ENCODE results near the gene AP5B1.
A peak's percentile ranks its signal among the peaks of the same experiment; 100 is the strongest.

The AP5B1 gene

GRCh38 chr11:65788821-65789220, 8.0 kb upstream of the AP5B1 start:
- Histone ChIP-seq H3K36me3 (ENCODE audit: control insufficient read depth, low read depth, low read length) (no peaks in the 10 kb centered on the region), H3K9ac (ENCODE audit: low read length) (peak overlapping the region; percentile 2), H3K4me3 (ENCODE audit: low read length) (peak overlapping the region; percentile 68), H3K27ac (ENCODE audit: low read length) (no peak overlapping the region), H3K4me1 (ENCODE audit: control insufficient read depth, low read depth, low read length) (peaks cover 25% of the 10 kb centered on the region), H3K27me3 (ENCODE audit: control insufficient read depth, insufficient read depth, low read length) (peaks cover 52% of the 10 kb centered on the region), H3K9me3 (ENCODE audit: control insufficient read depth, low read depth, low read length) (no peaks in the 10 kb centered on the region)

- no peak overlapping the region for H3K27ac ChIP-seq (ENCODE audit: low read length)
- H3K4me1 ChIP-seq (ENCODE audit: control insufficient read depth, low read depth, low read length): peaks cover 25% of the 10 kb centered on the region
- H3K27me3 ChIP-seq (ENCODE audit: control insufficient read depth, insufficient read depth, low read length): peaks cover 58% of the 10 kb centered on the region
- H3K9ac ChIP-seq (ENCODE audit: low read length): peak overlapping the region; percentile 28
- H3K4me3 ChIP-seq (ENCODE audit: low read length): peak overlapping the region; percentile 68
- no peaks in the 10 kb centered on the region for H3K36me3 ChIP-seq (ENCODE audit: control insufficient read depth, low read depth, low read length)
- no peaks in the 10 kb centered on the region for H3K9me3 ChIP-seq (ENCODE audit: control insufficient read depth, low read depth, low read length)
These were observed 7.2 kb upstream of the AP5B1 start for GRCh38 chr11:65787649-65788622.

- H3K36me3 ChIP-seq (ENCODE audit: control insufficient read depth, low read depth, low read length): no peaks in the 10 kb centered on the region
- peak within 1 kb of the TSS; percentile 28 for H3K9ac ChIP-seq (ENCODE audit: low read length)
- H3K9me3 ChIP-seq (ENCODE audit: control insufficient read depth, low read depth, low read length): no peaks in the 10 kb centered on the region
- peak within 1 kb of the TSS; percentile 68 for H3K4me3 ChIP-seq (ENCODE audit: low read length)
- peaks cover 25% of the 10 kb centered on the region for H3K4me1 ChIP-seq (ENCODE audit: control insufficient read depth, low read depth, low read length)
- no peak within 1 kb of the TSS for H3K27ac ChIP-seq (ENCODE audit: low read length)
- peaks cover 67% of the 10 kb centered on the region for H3K27me3 ChIP-seq (ENCODE audit: control insufficient read depth, insufficient read depth, low read length)
These were observed 6.2 kb upstream of the AP5B1 start, which contains the start of gene OVOL1 for GRCh38 chr11:65786786-65787636. Gene OVOL1 (plus strand): TSS chr11:65787063. CDS start chr11:65787374, 311 bp downstream.

- Histone ChIP-seq H3K27me3 (ENCODE audit: control insufficient read depth, insufficient read depth, low read length) (peaks cover 74% of the 10 kb centered on the region), H3K9ac (ENCODE audit: low read length) (no peak overlapping the region), H3K9me3 (ENCODE audit: control insufficient read depth, low read depth, low read length) (no peaks in the 10 kb centered on the region), H3K4me1 (ENCODE audit: control insufficient read depth, low read depth, low read length) (peaks cover 25% of the 10 kb centered on the region), H3K27ac (ENCODE audit: low read length) (no peak overlapping the region), H3K36me3 (ENCODE audit: control insufficient read depth, low read depth, low read length) (no peaks in the 10 kb centered on the region), H3K4me3 (ENCODE audit: low read length) (peak overlapping the region; percentile 54)
These were observed 5.4 kb upstream of the AP5B1 start for GRCh38 chr11:65786008-65786785.

- Histone ChIP-seq H3K27me3 (ENCODE audit: control insufficient read depth, insufficient read depth, low read length) (peaks cover 74% of the 10 kb centered on the region), H3K9me3 (ENCODE audit: control insufficient read depth, low read depth, low read length) (no peaks in the 10 kb centered on the region), H3K27ac (ENCODE audit: low read length) (no peak overlapping the region), H3K9ac (ENCODE audit: low read length) (no peak overlapping the region), H3K4me3 (ENCODE audit: low read length) (no peak overlapping the region), H3K4me1 (ENCODE audit: control insufficient read depth, low read depth, low read length) (peaks cover 25% of the 10 kb centered on the region), H3K36me3 (ENCODE audit: control insufficient read depth, low read depth, low read length) (no peaks in the 10 kb centered on the region)
These were observed 4.7 kb upstream of the AP5B1 start for GRCh38 chr11:65785319-65786007.

- Histone ChIP-seq H3K4me1 (ENCODE audit: control insufficient read depth, low read depth, low read length) (peaks cover 9% of the 10 kb centered on the region), H3K27ac (ENCODE audit: low read length) (no peak overlapping the region), H3K4me3 (ENCODE audit: low read length) (no peak overlapping the region), H3K36me3 (ENCODE audit: control insufficient read depth, low read depth, low read length) (no peaks in the 10 kb centered on the region), H3K9me3 (ENCODE audit: control insufficient read depth, low read depth, low read length) (no peaks in the 10 kb centered on the region), H3K27me3 (ENCODE audit: control insufficient read depth, insufficient read depth, low read length) (peaks cover 59% of the 10 kb centered on the region), H3K9ac (ENCODE audit: low read length) (no peak overlapping the region)
These were observed 2.0 kb upstream of the AP5B1 start for GRCh38 chr11:65782816-65783228.

- peak overlapping the region; percentile 37 for H3K4me3 ChIP-seq (ENCODE audit: low read length)
- no peak overlapping the region for H3K27ac ChIP-seq (ENCODE audit: low read length)
These were observed 1.4 kb upstream of the AP5B1 start for GRCh38 chr11:65781962-65782815.

GRCh38 chr11:65781152-65781961, 581 bp upstream of the AP5B1 start:
- peak overlapping the region; percentile 37 for H3K4me3 ChIP-seq (ENCODE audit: low read length)
- no peak overlapping the region for H3K9ac ChIP-seq (ENCODE audit: low read length)
- H3K4me1 ChIP-seq (ENCODE audit: control insufficient read depth, low read depth, low read length): peaks cover 9% of the 10 kb centered on the region
- no peaks in the 10 kb centered on the region for H3K36me3 ChIP-seq (ENCODE audit: control insufficient read depth, low read depth, low read length)
- H3K9me3 ChIP-seq (ENCODE audit: control insufficient read depth, low read depth, low read length): no peaks in the 10 kb centered on the region
- H3K27ac ChIP-seq (ENCODE audit: low read length): no peak overlapping the region
- peaks cover 47% of the 10 kb centered on the region for H3K27me3 ChIP-seq (ENCODE audit: control insufficient read depth, insufficient read depth, low read length)

More at GRCh38 chr11:65781962-65782815, 1.4 kb upstream of the AP5B1 start:
- Histone ChIP-seq H3K36me3 (ENCODE audit: control insufficient read depth, low read depth, low read length) (no peaks in the 10 kb centered on the region), H3K9ac (ENCODE audit: low read length) (no peak overlapping the region), H3K27me3 (ENCODE audit: control insufficient read depth, insufficient read depth, low read length) (peaks cover 54% of the 10 kb centered on the region), H3K9me3 (ENCODE audit: control insufficient read depth, low read depth, low read length) (no peaks in the 10 kb centered on the region), H3K4me1 (ENCODE audit: control insufficient read depth, low read depth, low read length) (peaks cover 9% of the 10 kb centered on the region)

GRCh38 chr11:65779919-65780769, 632 bp downstream of the AP5B1 start:
- H3K9ac ChIP-seq (ENCODE audit: low read length): peak overlapping the region; percentile 22
- H3K4me1 ChIP-seq (ENCODE audit: control insufficient read depth, low read depth, low read length): peaks cover 4% of the 10 kb centered on the region
- H3K27me3 ChIP-seq (ENCODE audit: control insufficient read depth, insufficient read depth, low read length): peaks cover 35% of the 10 kb centered on the region
- peak overlapping the region; percentile 75 for H3K4me3 ChIP-seq (ENCODE audit: low read length)
- H3K27ac ChIP-seq (ENCODE audit: low read length): no peak overlapping the region
- no peaks in the 10 kb centered on the region for H3K36me3 ChIP-seq (ENCODE audit: control insufficient read depth, low read depth, low read length)
- no peaks in the 10 kb centered on the region for H3K9me3 ChIP-seq (ENCODE audit: control insufficient read depth, low read depth, low read length)
